Adipose tissue (tissue), 3 donors: ENCODE data around the gene PPP6R3. TPM values are rescaled to one million over a fixed set of nuclear protein-coding genes. Genes with fewer than 3 reads are reported as not detected.

Source experiments
- H3K27ac ChIP-seq: one replicate; pipeline ENCODE4 v1.5.1; 2013; ENCODE audit warnings: low read depth, low read length
- WGBS, 3 donors: extraction: QIAGEN DNeasy Blood & Tissue Kit; methylation state at CpG; one replicate each; pipeline ENCODE4 v1.1.7; 2013; 5-methylcytosine and 5-hydroxymethylcytosine counted together
- polyA plus RNA-seq, 3 donors: library from polyadenylated mRNA; stranded (reverse); fragments of 200-250 nt; gene quantifications; one replicate each; pipeline ENCODE4 v1.2.3, GENCODE V29; 2013
- donor health status: healthy with polysubstance abuse.
- donor health status: Bipolar disorder and iron deficiency.
- donor health status: healthy.

Gene PPP6R3
- polyA plus RNA-seq, 3 donors = 14.3 to 31.5 (median 26.9) TPM

DNA sequence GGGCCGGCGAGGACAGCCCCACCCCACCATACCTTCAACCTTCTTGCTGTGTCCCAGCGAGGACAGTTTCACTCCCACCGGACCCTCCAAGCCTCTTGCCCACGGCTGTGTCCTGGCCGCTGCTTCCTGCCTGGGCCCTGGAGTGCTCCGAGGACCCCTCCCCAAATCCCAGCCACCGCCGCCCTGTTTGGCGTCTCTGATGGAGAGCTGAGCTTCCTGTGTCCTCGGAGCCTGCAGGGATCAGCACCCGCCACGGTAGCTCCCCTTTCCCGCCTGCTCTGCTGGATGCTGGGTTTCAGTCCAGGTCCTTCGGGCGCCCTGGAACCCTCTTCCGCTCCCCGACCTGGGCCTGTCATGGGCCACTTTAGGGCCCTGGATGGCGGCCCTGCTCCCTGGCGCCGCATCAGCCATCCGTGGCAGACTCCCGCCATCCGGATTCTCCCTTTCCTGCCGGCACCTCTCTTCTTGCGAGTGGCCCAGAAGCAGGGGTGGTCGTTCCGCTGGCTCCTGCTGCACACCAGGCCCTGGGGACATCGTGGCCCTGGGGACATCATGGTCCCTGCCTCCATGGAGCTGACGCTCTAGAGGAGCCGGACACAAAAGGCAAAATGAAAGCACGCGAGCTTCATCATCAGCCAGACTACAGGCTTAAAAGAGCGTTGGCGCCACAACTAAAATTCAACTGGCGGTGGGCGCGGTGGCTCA, 189.5 kb downstream of the PPP6R3 start:
- no peak overlapping the region for H3K27ac ChIP-seq
- 59 to 72% (median 60%) methylated on average over 35 to 38 of the region's 38 CpGs for WGBS, 3 donors

DNA sequence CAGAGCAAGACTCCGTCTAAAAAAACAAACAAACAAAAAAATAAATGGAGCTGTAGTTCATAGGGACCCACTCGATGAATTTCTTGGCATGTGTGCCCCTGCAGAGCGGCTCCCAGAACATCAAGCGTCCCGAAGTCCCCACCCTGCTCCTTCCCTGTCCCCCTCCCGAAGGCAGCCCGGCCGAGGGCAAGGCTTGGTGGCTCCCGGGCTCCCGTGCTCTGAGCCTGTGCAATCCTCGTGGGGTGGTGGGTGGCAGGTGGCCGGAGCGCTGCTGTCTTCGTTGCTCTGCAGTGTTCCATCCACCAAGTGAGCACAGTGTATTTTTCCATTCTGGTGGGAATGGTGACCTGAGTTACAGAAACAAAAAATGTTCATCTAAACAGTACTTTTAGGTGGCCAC, 190.2 kb downstream of the PPP6R3 start:
- no peak overlapping the region for H3K27ac ChIP-seq
- WGBS, 3 donors = 80 to 91% (median 89%) methylated on average over 14 of the region's 14 CpGs

DNA sequence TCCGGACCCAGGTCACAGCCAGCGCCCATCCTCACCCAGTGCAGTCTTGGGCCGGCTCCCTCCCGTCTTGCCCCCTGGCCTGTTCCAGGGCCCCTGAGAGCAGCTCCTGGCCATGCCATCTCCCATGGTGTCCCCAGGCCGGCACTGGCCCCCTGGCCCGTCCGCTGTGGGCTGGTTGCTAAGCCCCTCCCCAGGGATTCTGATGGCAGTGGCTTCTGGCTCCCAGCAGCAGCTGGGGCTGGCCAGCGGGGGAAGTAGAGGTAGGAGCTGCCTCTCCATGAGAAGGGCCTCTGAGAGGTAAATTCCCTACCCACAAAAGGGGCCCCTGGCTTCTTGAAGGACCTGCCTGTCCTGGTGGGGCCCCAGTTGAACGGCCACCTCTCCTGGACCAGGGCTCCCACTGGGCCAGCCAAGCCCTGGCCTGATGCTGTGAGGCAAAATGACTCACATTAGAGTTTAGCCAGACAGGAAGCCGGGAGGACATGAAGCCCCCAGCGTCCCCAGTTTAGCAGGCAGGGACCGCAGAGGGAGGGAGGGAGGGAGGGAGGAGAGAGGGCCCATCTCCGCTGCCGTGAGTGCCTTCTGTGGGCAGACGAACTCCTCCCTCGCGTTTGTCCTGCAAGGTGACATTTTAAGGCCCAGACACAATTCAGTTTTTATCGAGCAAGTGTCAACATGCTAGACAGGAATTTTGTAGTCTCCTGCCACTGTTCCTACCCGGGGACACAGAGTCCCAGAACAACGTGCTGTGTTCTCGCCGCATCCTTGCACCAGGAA, 190.8 kb downstream of the PPP6R3 start:
- H3K27ac ChIP-seq = no peak overlapping the region
- WGBS, 3 donors = 48 to 73% (median 69%) methylated on average over 22 of the region's 22 CpGs

DNA sequence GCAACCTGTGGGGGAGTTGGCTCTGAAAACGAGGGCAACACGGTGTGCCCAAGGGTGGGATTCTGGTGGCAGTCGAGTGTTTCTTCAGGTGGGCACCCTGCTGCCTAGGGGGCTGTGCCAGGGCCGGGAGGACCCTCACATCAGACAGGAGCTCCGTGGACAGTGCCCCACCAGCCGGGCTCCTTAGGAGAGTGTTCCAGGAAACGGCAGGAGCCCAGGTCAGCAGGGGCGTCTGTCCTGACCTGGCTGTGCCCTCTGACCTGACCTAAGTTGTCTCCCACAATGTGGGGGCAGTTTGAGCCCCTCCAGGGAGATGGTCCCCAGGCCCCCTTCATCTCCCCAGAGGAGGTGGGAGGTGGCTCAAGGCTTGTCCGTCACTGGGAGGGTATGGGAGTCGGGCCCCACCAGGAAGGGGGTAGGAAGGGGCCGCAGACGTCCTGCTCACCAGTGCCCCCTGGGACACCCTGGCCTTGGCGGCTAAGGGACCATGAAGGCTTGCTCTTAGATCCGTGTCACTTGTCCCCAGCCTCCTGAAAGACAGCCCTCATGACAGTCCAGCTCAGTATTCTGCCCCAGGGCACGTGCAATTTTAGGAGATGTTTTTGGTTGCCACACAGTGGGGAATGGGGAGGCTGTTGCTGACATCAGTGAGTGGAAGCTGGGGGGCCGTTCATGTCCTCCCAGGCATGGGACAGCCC, 191.6 kb downstream of the PPP6R3 start:
- 50 to 79% (median 68%) methylated on average over 16 of the region's 16 CpGs for WGBS, 3 donors
- no peak overlapping the region for H3K27ac ChIP-seq

DNA sequence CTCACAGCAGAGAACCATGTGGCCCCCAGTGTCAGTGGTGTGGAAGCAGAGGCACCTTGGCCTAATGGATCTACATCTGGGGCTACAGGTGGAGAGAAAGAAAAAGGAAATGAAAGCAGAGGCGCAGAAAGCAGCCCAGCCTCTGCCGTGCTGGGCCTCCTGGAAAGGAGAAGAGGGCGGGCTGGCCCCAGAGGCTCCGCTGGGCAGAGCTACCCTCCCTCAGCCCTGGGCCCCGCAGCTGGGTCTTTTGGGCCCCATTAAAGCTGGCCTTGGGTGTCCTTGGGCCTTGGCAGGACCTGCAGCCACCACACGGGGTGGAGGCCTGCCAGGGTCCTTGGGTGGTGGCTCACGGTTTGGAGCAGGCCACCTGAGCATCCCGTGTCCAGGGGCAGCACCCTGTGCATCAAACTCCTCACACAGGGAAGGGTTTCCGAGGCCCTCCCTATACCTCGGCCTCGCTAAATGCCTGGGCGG, 192.2 kb downstream of the PPP6R3 start:
- WGBS, 3 donors = 79 to 85% (median 83%) methylated on average over 10 to 12 of the region's 12 CpGs
- no peak overlapping the region for H3K27ac ChIP-seq

DNA sequence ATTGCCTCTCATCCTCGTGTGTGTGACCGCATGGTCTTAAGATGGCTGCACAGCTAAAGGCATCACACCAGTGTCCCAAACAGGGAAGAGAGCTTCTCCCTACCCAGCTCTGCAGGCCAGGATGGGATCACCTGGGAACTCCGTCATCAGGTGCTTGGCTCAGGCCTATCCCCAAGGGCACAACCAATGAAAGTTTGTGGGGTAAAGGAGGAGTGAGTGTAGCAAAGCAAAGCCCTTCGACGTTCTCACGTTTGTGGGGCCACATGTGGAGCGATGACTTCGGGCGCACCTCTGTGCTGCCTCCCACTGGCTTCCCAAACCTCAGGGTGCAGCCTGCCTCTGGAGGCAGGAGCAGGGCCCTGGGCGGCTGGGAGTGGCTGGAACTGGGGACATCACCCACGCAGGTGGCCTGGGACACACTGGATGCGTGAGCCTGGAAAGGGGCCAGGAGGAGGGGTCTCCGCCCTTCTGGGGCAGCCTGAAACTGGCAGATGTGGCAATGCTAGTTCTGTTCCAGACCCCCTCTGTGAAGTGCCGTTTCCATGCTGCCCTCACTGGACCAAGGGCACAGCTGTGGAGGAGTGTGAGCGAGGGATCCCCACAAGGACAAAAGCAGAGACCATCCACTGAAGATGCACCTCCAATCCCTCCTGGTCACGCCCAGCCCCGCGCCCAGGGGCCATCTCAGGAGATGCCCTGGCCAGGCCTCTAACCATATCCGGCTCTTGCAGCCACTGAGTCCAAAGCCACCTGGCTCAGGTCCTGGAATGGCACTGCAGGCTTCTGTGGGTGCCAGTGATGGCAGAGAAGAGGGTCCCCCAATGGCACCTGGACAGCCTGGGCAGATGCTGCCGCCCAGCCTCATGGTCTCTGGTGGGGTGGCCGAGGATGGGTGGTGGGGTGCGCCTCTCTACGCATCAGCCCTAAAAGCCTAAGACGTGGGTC, 193.2 kb downstream of the PPP6R3 start:
- 77 to 86% (median 81%) methylated on average over 21 to 24 of the region's 24 CpGs for WGBS, 3 donors
- no peak overlapping the region for H3K27ac ChIP-seq

DNA sequence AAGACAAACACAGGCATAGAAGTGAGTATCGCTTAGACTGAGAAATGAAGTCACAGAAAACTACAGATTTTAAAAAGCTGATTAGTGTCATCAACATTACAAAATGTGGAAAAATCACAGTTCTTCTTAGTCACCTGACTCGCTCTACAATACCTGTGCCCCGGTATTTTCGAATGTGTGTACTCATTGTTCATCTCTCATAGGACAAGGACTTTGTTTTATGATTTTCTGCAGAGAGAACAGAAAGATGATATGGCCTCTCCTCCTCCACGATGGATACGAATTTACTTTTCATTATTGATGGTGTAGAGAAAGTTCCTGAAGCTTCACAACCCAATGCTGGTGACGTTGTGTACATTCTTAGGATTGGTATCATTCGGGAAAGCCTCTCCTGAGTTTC, 194.4 kb downstream of the PPP6R3 start:
- whole genome bisulfite sequencing, 3 donors = 88 to 94% (median 89%) methylated on average over 8 of the region's 8 CpGs
- H3K27ac ChIP-seq = no peak overlapping the region

DNA sequence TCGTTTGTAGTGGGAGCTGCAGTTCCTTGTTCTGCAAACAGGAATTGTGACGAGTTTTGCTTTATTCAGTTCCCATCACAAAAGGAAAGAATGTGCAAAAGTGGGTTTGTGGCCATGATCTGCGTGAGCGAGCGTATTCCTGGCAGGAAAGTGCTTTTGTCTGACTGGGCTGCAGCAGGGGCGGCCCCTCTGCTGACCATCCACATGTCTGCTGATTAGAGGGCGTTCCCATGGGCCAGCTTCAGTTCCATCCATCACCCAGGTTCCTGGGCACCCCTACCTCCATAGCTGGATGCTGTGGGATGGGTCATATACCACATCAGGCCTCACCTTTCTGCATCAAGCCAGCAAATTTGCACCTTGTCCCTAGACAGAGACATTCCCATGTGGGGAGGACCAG, 194.9 kb downstream of the PPP6R3 start:
- WGBS, 3 donors = 69 to 88% (median 85%) methylated on average over 7 of the region's 7 CpGs
- no peak overlapping the region for H3K27ac ChIP-seq

DNA sequence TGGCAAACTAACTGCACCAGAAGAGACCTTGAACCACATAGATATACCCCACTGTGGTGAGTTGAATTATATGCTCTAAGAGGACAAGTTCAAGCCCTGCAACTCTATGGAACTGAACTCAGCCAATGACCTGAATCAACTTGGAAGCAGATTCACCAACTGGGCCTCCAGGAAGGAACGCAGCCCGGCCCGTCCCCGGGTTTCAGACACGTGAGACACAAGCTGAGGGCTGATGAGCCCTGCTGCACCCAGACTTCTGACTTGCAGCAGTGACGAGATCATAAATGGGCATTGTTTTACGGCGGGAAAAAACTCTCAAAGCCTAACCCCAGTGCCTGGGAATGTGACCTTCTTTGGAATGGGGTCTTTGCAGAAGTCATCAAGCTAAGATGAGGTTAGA, 195.3 kb downstream of the PPP6R3 start:
- no peak overlapping the region for H3K27ac ChIP-seq
- WGBS, 3 donors = 82 to 94% (median 84%) methylated on average over 8 of the region's 8 CpGs

DNA sequence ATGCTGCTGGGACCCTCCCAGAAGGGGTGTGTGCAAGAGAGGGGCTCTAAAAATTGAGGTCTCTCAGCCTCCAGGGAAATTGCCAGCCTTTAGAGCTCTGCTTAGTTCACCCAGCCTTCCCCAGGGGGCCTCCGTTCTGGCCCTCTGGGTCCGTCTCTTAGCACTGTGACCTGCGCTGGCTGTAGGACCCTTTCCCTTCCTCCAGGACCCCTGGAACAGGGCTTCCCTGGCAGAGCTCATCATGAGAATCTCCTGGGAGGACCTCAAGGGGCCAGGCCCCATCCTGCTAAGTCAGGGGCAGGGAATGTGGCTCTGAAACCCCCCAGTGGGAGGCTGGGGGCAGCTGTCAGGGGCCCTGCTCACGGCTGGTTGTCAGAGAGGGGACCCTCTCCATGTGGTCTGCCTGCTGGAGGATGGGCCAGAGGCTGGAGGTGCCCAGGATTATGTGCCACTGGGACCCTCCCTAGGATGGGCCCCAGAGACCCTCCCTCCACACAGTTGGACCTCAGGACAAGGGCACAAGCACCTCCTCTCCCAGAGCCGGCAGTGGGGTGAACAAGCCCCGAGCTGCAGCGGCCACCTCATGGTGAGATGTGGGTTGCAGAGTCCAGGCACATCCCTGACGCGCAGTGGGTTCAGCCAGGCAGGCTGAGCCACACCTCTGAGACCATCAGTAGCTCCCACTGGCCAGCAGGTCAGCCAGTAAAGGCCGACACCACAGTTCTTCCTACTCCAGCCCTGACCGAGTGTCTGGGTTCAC, 196.6 kb downstream of the PPP6R3 start:
- H3K27ac ChIP-seq = no peak overlapping the region
- 89 to 96% (median 92%) methylated on average over 11 of the region's 11 CpGs for WGBS, 3 donors

DNA sequence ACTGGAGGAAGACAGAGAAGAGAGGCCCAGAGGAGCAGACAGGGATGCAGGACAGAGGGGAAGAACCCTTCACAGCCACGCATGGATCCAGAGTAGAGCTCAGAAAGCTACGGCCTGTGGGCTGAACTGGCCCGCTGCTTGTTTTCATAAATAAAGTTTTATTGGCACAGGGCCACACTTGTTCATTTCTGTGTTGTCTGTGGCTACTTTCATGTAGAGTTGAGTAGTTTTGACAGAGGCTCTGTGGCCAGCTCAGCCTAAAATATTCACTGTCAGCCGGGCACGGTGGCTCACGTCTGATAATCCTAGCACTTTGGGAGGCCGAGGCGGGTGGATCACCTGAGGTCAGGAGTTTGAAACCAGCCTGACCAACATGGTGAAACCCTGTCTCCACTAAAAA, 197.5 kb downstream of the PPP6R3 start:
- no peak overlapping the region for H3K27ac ChIP-seq
- WGBS, 3 donors = 85 to 97% (median 96%) methylated on average over 8 of the region's 8 CpGs

DNA sequence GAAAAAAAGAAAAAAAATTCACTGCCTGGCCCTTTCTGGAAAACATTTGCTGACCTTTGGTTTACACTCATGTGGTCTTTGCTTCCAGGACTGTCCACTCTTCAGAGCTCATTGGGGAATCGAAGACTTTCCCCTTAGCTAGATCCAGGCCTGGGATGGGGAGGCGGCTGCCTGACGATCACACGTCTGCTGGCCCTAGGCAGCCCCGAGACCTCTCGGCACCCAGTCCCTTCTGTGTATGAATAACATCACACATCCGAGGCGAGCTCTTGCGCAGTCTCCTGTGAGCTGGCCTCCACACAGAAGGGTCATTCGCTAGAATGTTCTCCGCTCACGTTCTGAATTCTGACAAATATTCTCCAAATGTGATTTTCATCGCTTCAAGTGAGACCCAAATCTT, 198.1 kb downstream of the PPP6R3 start:
- H3K27ac ChIP-seq = no peak overlapping the region
- WGBS, 3 donors = 53 to 80% (median 67%) methylated on average over 13 of the region's 13 CpGs

DNA sequence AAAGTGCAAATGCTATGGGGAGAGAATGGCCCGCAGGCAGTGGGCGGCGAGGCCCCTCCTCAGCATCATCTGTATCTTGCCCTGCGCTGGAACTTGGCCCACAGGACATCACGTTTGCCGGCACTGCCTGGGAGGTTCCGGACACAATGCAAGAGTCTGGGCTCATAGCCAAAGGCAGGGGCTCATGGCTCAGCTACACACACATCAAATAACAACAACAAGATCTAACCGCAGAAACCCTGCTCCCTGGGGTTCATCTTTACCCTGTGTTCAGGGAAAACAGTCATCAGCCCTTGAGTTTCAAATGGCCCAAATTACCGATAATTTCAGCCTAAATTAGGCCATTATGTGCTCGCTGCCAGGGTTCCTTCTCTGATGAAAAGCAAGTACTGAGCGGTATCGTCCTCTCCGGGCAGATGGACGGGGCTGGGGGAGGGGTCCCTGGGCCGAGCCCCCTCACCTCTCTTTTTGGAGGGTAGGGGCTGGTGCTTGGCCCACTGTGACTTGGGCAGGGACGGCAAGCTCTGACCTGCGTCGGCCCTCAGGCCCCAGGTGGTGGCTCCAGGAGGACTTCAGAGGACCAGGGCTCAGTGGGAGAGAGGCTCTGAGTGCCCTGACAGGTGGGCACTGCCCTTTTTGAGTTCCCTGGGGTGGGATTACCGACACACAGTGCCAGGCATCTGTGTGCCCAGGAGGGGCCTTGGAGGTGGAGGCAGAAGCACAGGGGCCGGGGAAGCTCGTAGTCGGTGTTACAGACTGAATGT, 198.8 kb downstream of the PPP6R3 start:
- 44 to 57% (median 55%) methylated on average over 22 of the region's 22 CpGs for WGBS, 3 donors

DNA sequence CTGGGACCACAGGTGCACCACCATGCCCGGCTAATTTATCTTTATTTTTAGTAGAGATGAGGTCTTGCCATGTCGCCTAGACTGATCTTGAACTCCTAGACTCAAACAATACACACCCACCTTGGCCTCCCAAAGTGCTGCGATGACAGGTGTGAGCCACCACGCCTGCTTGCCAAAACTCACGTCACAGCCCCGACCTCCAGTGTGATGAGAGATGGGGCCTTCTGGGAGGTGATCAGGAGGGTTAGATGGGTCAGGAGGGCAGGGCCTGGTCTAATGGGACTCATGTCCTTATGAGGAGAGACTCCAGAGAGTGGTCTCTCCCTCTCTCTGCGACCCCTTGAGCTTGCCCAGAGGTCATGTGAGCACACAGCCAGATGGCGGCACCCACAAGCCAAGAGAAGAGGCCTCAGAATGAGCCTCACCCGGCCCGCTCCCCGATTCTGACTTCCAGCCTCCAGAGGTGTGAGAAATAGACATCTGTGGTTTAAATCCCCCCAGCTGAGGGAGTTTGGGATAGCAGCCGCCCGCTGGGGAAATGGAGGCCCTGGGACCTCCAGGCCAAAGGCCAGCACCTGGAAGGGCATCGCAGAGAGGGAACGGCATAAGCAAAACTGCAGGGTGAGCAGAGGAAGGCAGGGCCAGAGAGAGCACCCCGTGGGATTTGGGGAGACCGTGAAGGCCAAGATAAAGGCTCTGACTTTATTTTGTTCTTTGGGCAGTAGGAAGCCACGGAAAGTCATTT, 199.7 kb downstream of the PPP6R3 start:
- no peak overlapping the region for H3K27ac ChIP-seq
- WGBS, 3 donors = 87 to 94% (median 92%) methylated on average over 18 of the region's 18 CpGs

More for the DNA sequence above, 198.8 kb downstream of the PPP6R3 start:
- no peak overlapping the region for H3K27ac ChIP-seq

DNA sequence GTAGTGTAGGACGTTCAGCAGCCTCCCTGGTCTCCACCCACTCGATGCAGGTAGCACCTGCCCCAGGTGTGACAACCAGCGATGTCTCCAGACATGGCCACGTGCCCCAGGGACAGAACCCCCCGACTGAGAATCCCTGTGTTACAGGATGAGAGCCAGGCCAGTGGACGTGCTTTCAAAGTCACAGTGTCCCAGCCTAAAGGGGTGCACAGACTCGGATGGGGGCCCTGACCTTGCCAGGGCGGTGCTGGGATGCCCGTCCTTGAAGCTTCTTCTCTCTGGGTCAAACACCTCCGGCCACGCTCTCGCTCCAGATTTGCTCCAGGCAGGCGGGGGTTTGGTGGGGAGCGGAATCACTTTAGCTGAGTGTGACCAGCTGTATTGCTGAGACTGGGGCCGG, 200.5 kb downstream of the PPP6R3 start:
- H3K27ac ChIP-seq = no peak overlapping the region
- 74 to 92% (median 81%) methylated on average over 15 of the region's 15 CpGs for WGBS, 3 donors
